Thyroid gland (tissue), 4 donors: Measurements from ENCODE around the gene CELF4.

Source experiments
- POLR2A ChIP-seq, 2 donors: fragments of 450-650 bp; IDR thresholded peaks; one replicate each; pipeline ENCODE4 v1.6.1; 2017; ENCODE audit warnings: antibody characterized with exemption in 2 of 2, mild to moderate bottlenecking in 2 of 2, moderate library complexity in 1 of 2
- TF ChIP-seq, protein P1 (sequence below), 6 experiments: fragments of 200-600 bp in 3 of 6; fragments of 450-650 bp in 3 of 6; sonication (generic) in 3 of 6; IDR thresholded peaks; one replicate each; pipeline ENCODE4 v1.5.1; 2016 to 2019; ENCODE audit warnings: antibody characterized with exemption in 6 of 6, mild to moderate bottlenecking in 2 of 6, inconsistent platforms in 1 of 6, moderate library complexity in 1 of 6

DNA sequence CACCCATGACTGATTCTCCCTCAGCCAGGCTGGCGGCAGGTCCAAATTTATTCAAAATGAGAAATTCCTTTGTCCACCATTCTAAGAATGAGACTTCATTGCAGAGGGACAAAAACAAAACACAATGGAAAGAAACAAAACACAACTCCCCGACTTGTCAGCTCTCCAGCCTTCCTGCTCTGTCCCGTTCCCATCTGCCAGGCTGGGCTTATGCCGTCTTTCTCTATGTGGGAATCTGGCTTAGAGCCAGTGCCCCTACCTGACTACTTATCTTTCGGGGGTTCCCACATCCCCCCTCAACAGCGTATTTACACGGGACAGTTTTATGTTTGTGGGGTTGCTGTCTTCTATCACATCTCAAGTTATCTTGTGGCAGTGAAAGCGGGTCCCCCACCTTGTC is 13.8 kb downstream of the CELF4 start:
- TF ChIP-seq, protein P1, sequence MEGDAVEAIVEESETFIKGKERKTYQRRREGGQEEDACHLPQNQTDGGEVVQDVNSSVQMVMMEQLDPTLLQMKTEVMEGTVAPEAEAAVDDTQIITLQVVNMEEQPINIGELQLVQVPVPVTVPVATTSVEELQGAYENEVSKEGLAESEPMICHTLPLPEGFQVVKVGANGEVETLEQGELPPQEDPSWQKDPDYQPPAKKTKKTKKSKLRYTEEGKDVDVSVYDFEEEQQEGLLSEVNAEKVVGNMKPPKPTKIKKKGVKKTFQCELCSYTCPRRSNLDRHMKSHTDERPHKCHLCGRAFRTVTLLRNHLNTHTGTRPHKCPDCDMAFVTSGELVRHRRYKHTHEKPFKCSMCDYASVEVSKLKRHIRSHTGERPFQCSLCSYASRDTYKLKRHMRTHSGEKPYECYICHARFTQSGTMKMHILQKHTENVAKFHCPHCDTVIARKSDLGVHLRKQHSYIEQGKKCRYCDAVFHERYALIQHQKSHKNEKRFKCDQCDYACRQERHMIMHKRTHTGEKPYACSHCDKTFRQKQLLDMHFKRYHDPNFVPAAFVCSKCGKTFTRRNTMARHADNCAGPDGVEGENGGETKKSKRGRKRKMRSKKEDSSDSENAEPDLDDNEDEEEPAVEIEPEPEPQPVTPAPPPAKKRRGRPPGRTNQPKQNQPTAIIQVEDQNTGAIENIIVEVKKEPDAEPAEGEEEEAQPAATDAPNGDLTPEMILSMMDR (IDR thresholded peaks at IDR 0.05) = no peak
- no peak for TF ChIP-seq POLR2A (IDR thresholded peaks at IDR 0.05)
